Ishikawa (cell line): ENCODE results near the gene DHRS7B.

ENCODE experiments used
- CEBPB ChIP-seq: IDR thresholded peaks from 2 replicates; pipeline ENCODE4 v1.6.1; 2012
- CREB1 ChIP-seq: IDR thresholded peaks from 2 replicates; pipeline ENCODE4 v1.6.1; 2012; ENCODE audit warnings: low read depth
- EGR1 ChIP-seq: IDR thresholded peaks from 2 replicates; pipeline ENCODE4 v1.6.1; 2012
- EP300 ChIP-seq: IDR thresholded peaks from 2 replicates; pipeline ENCODE4 v1.6.1; 2012; ENCODE audit warnings: borderline replicate concordance
- FOXM1 ChIP-seq: IDR thresholded peaks from 2 replicates; pipeline ENCODE4 v1.6.1; 2012; ENCODE audit warnings: low read depth, borderline replicate concordance
- NFIC ChIP-seq: IDR thresholded peaks from 2 replicates; pipeline ENCODE4 v1.6.1; 2012
- RAD21 ChIP-seq: IDR thresholded peaks from 2 replicates; pipeline ENCODE4 v1.6.1; 2012; ENCODE audit warnings: low read depth
- REST ChIP-seq: IDR thresholded peaks from 2 replicates; pipeline ENCODE4 v1.6.1; 2012; ENCODE audit warnings: low read depth, mild to moderate bottlenecking
- TAF1 ChIP-seq: IDR thresholded peaks from 2 replicates; pipeline ENCODE4 v1.6.1; 2012; ENCODE audit warnings: low read depth, mild to moderate bottlenecking
- TCF12 ChIP-seq: IDR thresholded peaks from 2 replicates; pipeline ENCODE4 v1.6.1; 2012; ENCODE audit warnings: low read depth
- TEAD4 ChIP-seq: IDR thresholded peaks from 2 replicates; pipeline ENCODE4 v1.6.1; 2012
- USF1 ChIP-seq: IDR thresholded peaks from 2 replicates; pipeline ENCODE4 v1.6.1; 2012
- YY1 ChIP-seq: IDR thresholded peaks from 2 replicates; pipeline ENCODE4 v1.6.1; 2012; ENCODE audit warnings: low read depth
- ZBTB7A ChIP-seq: IDR thresholded peaks from 2 replicates; pipeline ENCODE4 v1.6.1; 2012; ENCODE audit warnings: low read depth
- TF ChIP-seq, protein P1 (sequence below): IDR thresholded peaks from 2 replicates; pipeline ENCODE4 v1.6.1; 2012

DHRS7B gene

DNA sequence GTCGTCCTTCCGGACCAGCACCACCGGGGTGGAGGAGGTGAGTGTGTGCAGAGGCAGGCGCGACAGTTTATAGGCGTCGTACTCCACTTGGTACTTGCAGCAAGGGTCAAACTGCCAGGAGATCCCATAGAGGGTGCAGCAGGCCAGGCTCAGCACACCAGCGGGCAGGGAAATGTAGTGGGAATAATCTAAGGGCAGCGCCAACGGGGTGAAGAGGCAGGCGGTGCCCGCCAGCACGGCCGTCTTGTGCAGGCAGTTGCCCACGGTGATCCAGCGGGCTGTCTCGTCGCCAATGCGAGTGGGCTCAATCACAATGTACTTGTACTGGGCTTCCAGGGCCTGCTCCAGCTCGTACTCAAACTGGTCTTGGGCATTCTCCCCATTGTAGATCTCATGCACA, 71.6 kb downstream of the DHRS7B start:
- TF ChIP-seq, protein P1, sequence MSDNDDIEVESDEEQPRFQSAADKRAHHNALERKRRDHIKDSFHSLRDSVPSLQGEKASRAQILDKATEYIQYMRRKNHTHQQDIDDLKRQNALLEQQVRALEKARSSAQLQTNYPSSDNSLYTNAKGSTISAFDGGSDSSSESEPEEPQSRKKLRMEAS, result no peak
- TF ChIP-seq ZBTB7A, result no peak
- TF ChIP-seq EP300, result no peak
- no peak for TF ChIP-seq TEAD4
- no peak for TF ChIP-seq TCF12
- no peak for TF ChIP-seq REST
- TF ChIP-seq TAF1, result no peak
- no peak for TF ChIP-seq EGR1
- TF ChIP-seq RAD21, result no peak
- no peak for TF ChIP-seq NFIC
- TF ChIP-seq YY1, result no peak
- no peak for TF ChIP-seq USF1
- no peak for TF ChIP-seq CEBPB
- TF ChIP-seq FOXM1, result no peak
- TF ChIP-seq CREB1, result no peak

- TF ChIP-seq FOXM1 (no peak), RAD21 (no peak), CREB1 (no peak), YY1 (no peak), CEBPB (no peak), NFIC (no peak), EGR1 (no peak), TEAD4 (no peak), EP300 (no peak)
- TF ChIP-seq, protein P1, result no peak
Measured at GRCh38 chr17:21199311-21199710, 72.5 kb downstream of the DHRS7B start.

GRCh38 chr17:21199856-21200255, 73.1 kb downstream of the DHRS7B start:
- no peak for TF ChIP-seq NFIC
- no peak for TF ChIP-seq CREB1
- TF ChIP-seq FOXM1, result no peak
- TF ChIP-seq REST, result no peak
- no peak for TF ChIP-seq TCF12
- TF ChIP-seq TAF1, result no peak
- no peak for TF ChIP-seq CEBPB
- no peak for TF ChIP-seq RAD21
- no peak for TF ChIP-seq EP300
- TF ChIP-seq USF1, result no peak
- no peak for TF ChIP-seq ZBTB7A
- no peak for TF ChIP-seq EGR1
- TF ChIP-seq TEAD4, result no peak
- TF ChIP-seq, protein P1, result no peak
- TF ChIP-seq YY1, result no peak

GRCh38 chr17:21200590-21201297, 74.0 kb downstream of the DHRS7B start:
- TF ChIP-seq ZBTB7A, result no peak

DNA sequence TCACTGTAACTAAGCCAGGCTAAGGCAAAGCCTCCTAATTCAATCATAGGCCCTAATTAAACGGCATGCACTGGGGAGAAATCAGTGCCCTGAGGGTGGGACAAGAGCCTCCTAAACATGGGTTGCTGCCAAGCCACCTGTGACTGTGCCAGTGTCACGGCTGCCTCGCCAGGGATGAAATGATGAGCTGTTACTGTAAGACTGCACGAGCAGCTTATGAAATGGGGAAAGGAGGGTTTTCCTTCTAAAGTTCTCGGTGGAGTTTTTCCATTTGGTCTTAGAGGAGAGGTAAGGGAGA, 74.5 kb downstream of the DHRS7B start:
- TF ChIP-seq CREB1 (no peak), USF1 (no peak), CEBPB (no peak), FOXM1 (no peak), TEAD4 (no peak), TAF1 (no peak), EP300 (no peak), ZBTB7A (no peak), RAD21 (no peak)

DNA sequence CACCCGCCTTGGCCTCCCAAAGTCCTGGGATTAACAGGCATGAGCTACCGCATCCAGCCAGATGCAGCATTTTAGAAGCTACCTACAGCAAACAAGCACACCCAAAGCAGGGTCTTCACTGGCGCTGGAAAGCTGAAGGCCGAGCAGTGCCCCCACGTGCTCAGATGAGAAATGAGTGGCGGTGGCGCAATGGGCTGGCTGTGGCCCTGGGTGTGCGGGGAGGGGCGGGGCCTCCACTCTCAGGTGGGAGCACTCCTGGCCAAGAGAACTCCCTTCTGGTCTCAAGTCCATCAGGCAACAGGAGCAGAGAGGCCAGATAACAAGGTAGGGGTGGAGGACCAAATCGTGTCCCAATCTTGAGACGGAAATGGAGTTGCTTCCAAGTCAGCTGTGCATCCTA, 75.1 kb downstream of the DHRS7B start:
- TF ChIP-seq, protein P1, result no peak
- TF ChIP-seq TEAD4, result no peak
- TF ChIP-seq TAF1, result no peak
- no peak for TF ChIP-seq YY1
- no peak for TF ChIP-seq CEBPB
- no peak for TF ChIP-seq REST
- no peak for TF ChIP-seq NFIC
- TF ChIP-seq RAD21, result no peak
- no peak for TF ChIP-seq ZBTB7A
- TF ChIP-seq EGR1, result no peak
- no peak for TF ChIP-seq TCF12
- TF ChIP-seq CREB1, result no peak
- no peak for TF ChIP-seq FOXM1
